Mesenchymal stem cell (in vitro differentiated cells and primary cell): ENCODE results near the gene GADD45G.

Experiments
- DNase-seq: peaks from one replicate; pipeline ENCODE4 v3.0.0-alpha.2; 2013
- H2AFZ ChIP-seq: one replicate; pipeline ENCODE4 v1.6.1; 2013; ENCODE audit warnings: low read depth, mild to moderate bottlenecking, control low read depth, inconsistent platforms, low read length, moderate library complexity
- H2AK5ac ChIP-seq: 2 replicates; pipeline ENCODE4 v1.6.1; 2013; ENCODE audit warnings: low read length, moderate library complexity, mild to moderate bottlenecking, inconsistent platforms; ENCODE audit not compliant: severe bottlenecking
- H2BK120ac ChIP-seq: one replicate; pipeline ENCODE4 v1.6.1; 2013; ENCODE audit warnings: low read depth, mild to moderate bottlenecking, inconsistent platforms, low read length, moderate library complexity
- H2BK12ac ChIP-seq, 2 experiments: one replicate each; pipeline ENCODE4 v1.6.1; 2013; ENCODE audit warnings: inconsistent platforms in 2 of 2, low read length in 2 of 2, mild to moderate bottlenecking in 2 of 2, moderate library complexity in 2 of 2, control low read depth in 1 of 2
- H2BK15ac ChIP-seq: one replicate; pipeline ENCODE4 v1.6.1; 2013; ENCODE audit warnings: mild to moderate bottlenecking, low read depth, inconsistent platforms; ENCODE audit not compliant: poor library complexity, severe bottlenecking
- H2BK5ac ChIP-seq: 2 replicates; pipeline ENCODE4 v1.6.1; 2013; ENCODE audit warnings: low read depth, mild to moderate bottlenecking, low read length, control low read depth, inconsistent platforms; ENCODE audit not compliant: poor library complexity, severe bottlenecking
- H3K14ac ChIP-seq, 2 experiments: one replicate each; pipeline ENCODE4 v1.6.1; 2013; ENCODE audit warnings: inconsistent platforms in 2 of 2, low read length in 2 of 2, control low read depth in 1 of 2, mild to moderate bottlenecking in 1 of 2, moderate library complexity in 1 of 2
- H3K18ac ChIP-seq, 2 experiments: one replicate each; pipeline ENCODE4 v1.6.1; 2013; ENCODE audit warnings: inconsistent platforms in 2 of 2, low read length in 2 of 2, control low read depth in 1 of 2, low read depth in 1 of 2, mild to moderate bottlenecking in 1 of 2
- H3K23ac ChIP-seq, 2 experiments: one replicate each; pipeline ENCODE4 v1.6.1; 2013; ENCODE audit warnings: inconsistent platforms in 2 of 2, low read length in 2 of 2, mild to moderate bottlenecking in 2 of 2, moderate library complexity in 2 of 2, control low read depth in 1 of 2
- H3K27ac ChIP-seq: 2 replicates; pipeline ENCODE4 v1.5.1; 2013; ENCODE audit warnings: mild to moderate bottlenecking, moderate library complexity, low read length, control low read depth, inconsistent platforms; ENCODE audit not compliant: poor library complexity, severe bottlenecking
- H3K27me3 ChIP-seq, 2 experiments: 2 replicates each; pipeline versions ENCODE4 v1.6.1 to v1.7.0; 2013; ENCODE audit warnings: low read length in 2 of 2, mild to moderate bottlenecking in 2 of 2, moderate library complexity in 2 of 2, control low read depth in 1 of 2, inconsistent platforms in 1 of 2; ENCODE audit not compliant: control insufficient read depth in 1 of 2, insufficient read depth in 1 of 2
- H3K36me3 ChIP-seq, 2 experiments: 2 replicates each; pipeline versions ENCODE4 v1.6.1 to v1.7.0; 2013; ENCODE audit warnings: low read length in 2 of 2, control low read depth in 1 of 2, inconsistent platforms in 1 of 2, low read depth in 1 of 2, mild to moderate bottlenecking in 1 of 2; ENCODE audit not compliant: insufficient read depth in 2 of 2, control insufficient read depth in 1 of 2
- H3K4ac ChIP-seq, 2 experiments: one replicate each; pipeline ENCODE4 v1.6.1; 2013; ENCODE audit warnings: inconsistent platforms in 2 of 2, low read length in 2 of 2, mild to moderate bottlenecking in 2 of 2, moderate library complexity in 2 of 2, control low read depth in 1 of 2, low read depth in 1 of 2
- H3K4me1 ChIP-seq: 2 replicates; pipeline ENCODE4 v1.6.1; 2013; ENCODE audit warnings: low read depth, low read length, control low read depth; ENCODE audit not compliant: control insufficient read depth, insufficient read depth
- H3K4me2 ChIP-seq: 2 replicates; pipeline ENCODE4 v1.6.1; 2013; ENCODE audit warnings: low read length, mild to moderate bottlenecking, inconsistent platforms; ENCODE audit not compliant: poor library complexity, severe bottlenecking
- H3K4me3 ChIP-seq, 2 experiments: 2 replicates each; pipeline versions ENCODE4 v1.5.1 to v1.7.0; 2013; ENCODE audit warnings: low read length in 2 of 2, mild to moderate bottlenecking in 2 of 2, control low read depth in 1 of 2, low read depth in 1 of 2; ENCODE audit not compliant: insufficient read depth in 1 of 2
- H3K79me1 ChIP-seq: replicated peaks from 2 replicates; pipeline ENCODE4 v1.6.1; 2013; ENCODE audit warnings: mild to moderate bottlenecking, control low read depth, low read length, inconsistent platforms; ENCODE audit not compliant: poor library complexity, severe bottlenecking
- H3K9ac ChIP-seq: 2 replicates; pipeline ENCODE4 v1.7.0; 2013; ENCODE audit warnings: mild to moderate bottlenecking, low read length, moderate library complexity
- H3K9me3 ChIP-seq: 2 replicates; pipeline ENCODE4 v1.7.0; 2013; ENCODE audit warnings: mild to moderate bottlenecking, low read length; ENCODE audit not compliant: control insufficient read depth
- H4K8ac ChIP-seq: one replicate; pipeline ENCODE4 v1.6.1; 2013; ENCODE audit warnings: inconsistent platforms, mild to moderate bottlenecking, low read length, moderate library complexity
- H4K91ac ChIP-seq: one replicate; pipeline ENCODE4 v1.6.1; 2013; ENCODE audit warnings: mild to moderate bottlenecking, low read length, inconsistent platforms
- WGBS: methylation state at CpG from one replicate; pipeline ENCODE4 v1.1.7; 2013; ENCODE audit warnings: mixed read lengths; 5-methylcytosine and 5-hydroxymethylcytosine counted together

Gene GADD45G

GRCh38 chr9:89577363-89577762 is 27.4 kb upstream of the GADD45G start:
- no CpG with 5 or more reads among the region's 3 CpGs for WGBS
- no peak for DNase-seq

DNA sequence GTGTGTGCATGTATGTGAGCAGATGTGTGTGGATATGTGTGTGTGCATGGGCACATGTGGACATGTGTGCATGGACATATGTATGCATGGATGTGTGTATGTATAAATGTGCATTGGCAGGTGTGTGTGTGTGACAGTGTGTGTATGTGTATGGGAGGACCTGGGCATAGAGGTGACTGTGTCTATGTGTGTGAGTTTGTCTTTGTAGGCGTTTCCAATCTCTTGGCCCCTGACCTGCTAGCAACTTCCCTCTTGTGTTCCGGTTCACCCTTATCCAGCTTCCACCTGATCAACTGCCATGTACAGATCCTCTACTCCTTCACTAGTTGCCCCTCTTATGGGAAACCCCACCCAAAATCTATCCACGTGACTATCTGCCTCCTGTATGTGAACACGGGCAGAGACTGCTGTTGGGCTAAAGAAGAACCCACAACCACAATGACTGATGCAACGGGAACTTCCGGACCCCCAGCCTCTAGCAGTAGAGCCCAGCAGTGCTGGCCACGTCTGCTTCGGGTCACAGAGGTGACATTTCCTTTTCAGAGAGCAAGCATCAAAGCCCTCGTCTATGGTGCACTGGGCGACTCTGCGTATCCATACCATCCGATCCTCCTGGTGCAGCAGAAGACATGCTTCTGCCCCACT is 24.9 kb upstream of the GADD45G start:
- no peak overlapping the region for H2AK5ac ChIP-seq
- peaks cover 9% of the 10 kb centered on the region for H3K9me3 ChIP-seq
- no peak overlapping the region for H3K23ac ChIP-seq
- H3K4me1 ChIP-seq, result no peaks in the 10 kb centered on the region
- no peak overlapping the region for H3K4me2 ChIP-seq
- no peak overlapping the region for H2BK5ac ChIP-seq
- peak overlapping the region in 1 of 2 experiments; percentile 18 for H3K18ac ChIP-seq
- WGBS, result 91% methylated on average over 12 of the region's 12 CpGs
- H3K27me3 ChIP-seq, result peaks cover 4 to 73% of the 10 kb centered on the region in 2 experiments
- no peak overlapping the region for H2BK15ac ChIP-seq
- no peak overlapping the region for H3K27ac ChIP-seq
- no peak overlapping the region for H2BK120ac ChIP-seq
- H3K4ac ChIP-seq, result no peak overlapping the region
- H3K36me3 ChIP-seq, result no peaks in the 10 kb centered on the region
- no peaks in the 10 kb centered on the region for H3K79me1 ChIP-seq
- H4K91ac ChIP-seq, result no peak overlapping the region
- H3K14ac ChIP-seq, result peak overlapping the region in 1 of 2 experiments; percentile 80
- no peak overlapping the region for H2BK12ac ChIP-seq
- H3K4me3 ChIP-seq, result no peak overlapping the region
- no peak overlapping the region for H3K9ac ChIP-seq
- H4K8ac ChIP-seq, result no peak overlapping the region
- H2AFZ ChIP-seq, result no peak overlapping the region
- no peak for DNase-seq

More at GRCh38 chr9:89577363-89577762, 27.4 kb upstream of the GADD45G start:
- Histone ChIP-seq H4K91ac (no peak overlapping the region), H2BK15ac (no peak overlapping the region), H4K8ac (no peak overlapping the region), H2BK12ac (no peak overlapping the region), H2AK5ac (no peak overlapping the region), H3K27ac (no peak overlapping the region), H3K4me2 (no peak overlapping the region), H3K9ac (no peak overlapping the region), H3K4ac (no peak overlapping the region), H3K4me3 (no peak overlapping the region), H2BK120ac (no peak overlapping the region), H3K9me3 (no peaks in the 10 kb centered on the region), H3K36me3 (no peaks in the 10 kb centered on the region), H2BK5ac (no peak overlapping the region), H3K14ac (no peak overlapping the region), H3K4me1 (no peaks in the 10 kb centered on the region), H3K18ac (no peak overlapping the region), H3K27me3 (peaks cover 4 to 80% of the 10 kb centered on the region in 2 experiments), H3K79me1 (no peaks in the 10 kb centered on the region), H3K23ac (no peak overlapping the region), H2AFZ (no peak overlapping the region)

DNA sequence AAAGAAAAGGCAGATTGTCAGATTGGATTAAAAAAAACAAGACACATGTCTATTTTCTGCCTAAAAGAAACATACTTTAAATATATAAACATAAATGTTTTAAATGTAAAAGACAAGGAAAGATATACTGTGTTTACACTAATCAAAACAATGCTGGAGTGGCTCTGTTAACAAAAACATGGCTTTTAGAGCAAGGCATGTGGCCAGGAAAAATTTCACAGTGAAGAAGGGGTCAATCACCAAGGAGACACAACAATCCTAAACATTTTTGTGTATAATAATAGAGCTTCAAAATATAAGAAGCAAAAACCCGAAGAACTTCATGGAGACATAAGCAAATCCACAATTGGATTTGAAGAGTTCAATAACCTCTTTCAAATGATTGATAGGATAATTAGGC is 18.5 kb upstream of the GADD45G start:
- Histone ChIP-seq H2BK12ac (no peak overlapping the region), H3K79me1 (no peaks in the 10 kb centered on the region), H3K4me3 (no peak overlapping the region), H3K4me2 (no peak overlapping the region), H2BK120ac (no peak overlapping the region), H2AK5ac (no peak overlapping the region), H2AFZ (no peak overlapping the region), H3K36me3 (no peaks in the 10 kb centered on the region), H3K9me3 (peaks cover 9% of the 10 kb centered on the region), H3K27me3 (peaks cover 4 to 47% of the 10 kb centered on the region in 2 experiments), H2BK5ac (no peak overlapping the region), H4K91ac (no peak overlapping the region), H3K27ac (no peak overlapping the region), H3K4ac (no peak overlapping the region), H3K18ac (no peak overlapping the region), H2BK15ac (no peak overlapping the region), H3K4me1 (peaks cover 3% of the 10 kb centered on the region), H3K23ac (no peak overlapping the region), H4K8ac (no peak overlapping the region), H3K14ac (no peak overlapping the region), H3K9ac (no peak overlapping the region)
- no CpG with 5 or more reads among the region's 1 CpG for WGBS
- DNase-seq, result peak; percentile 45

GRCh38 chr9:89588271-89588879 is 16.4 kb upstream of the GADD45G start:
- DNase-seq, result no peak
- 94% methylated on average over 6 of the region's 6 CpGs for WGBS
- Histone ChIP-seq H2BK120ac (no peak overlapping the region), H2BK5ac (no peak overlapping the region), H3K27ac (no peak overlapping the region), H3K79me1 (no peaks in the 10 kb centered on the region), H2AFZ (no peak overlapping the region), H3K9ac (no peak overlapping the region), H3K4me2 (no peak overlapping the region), H3K23ac (no peak overlapping the region), H3K4me3 (no peak overlapping the region), H2AK5ac (no peak overlapping the region), H2BK12ac (peak overlapping the region in 1 of 2 experiments; percentile 51), H2BK15ac (no peak overlapping the region), H3K4ac (no peak overlapping the region), H4K8ac (no peak overlapping the region), H3K14ac (no peak overlapping the region), H3K36me3 (no peaks in the 10 kb centered on the region), H3K4me1 (peaks cover 14% of the 10 kb centered on the region), H3K18ac (no peak overlapping the region), H3K27me3 (peaks cover 0 to 52% of the 10 kb centered on the region in 2 experiments), H3K9me3 (peaks cover 9% of the 10 kb centered on the region), H4K91ac (no peak overlapping the region)
